Neural progenitor cell (in vitro differentiated cells): ENCODE measurements around the gene GGA1.

ENCODE experiments used
- EZH2phosphoT487 ChIP-seq: fragments of 200-600 bp; sonication (generic); IDR thresholded peaks from 2 replicates; pipeline ENCODE4 v1.6.1; 2017; ENCODE audit warnings: antibody characterized with exemption
- TF ChIP-seq, protein P1 (sequence below): fragments of 200-600 bp; sonication (generic); IDR thresholded peaks from 2 replicates; pipeline ENCODE4 v1.5.1; 2017; ENCODE audit warnings: antibody characterized with exemption, mild to moderate bottlenecking

DNA sequence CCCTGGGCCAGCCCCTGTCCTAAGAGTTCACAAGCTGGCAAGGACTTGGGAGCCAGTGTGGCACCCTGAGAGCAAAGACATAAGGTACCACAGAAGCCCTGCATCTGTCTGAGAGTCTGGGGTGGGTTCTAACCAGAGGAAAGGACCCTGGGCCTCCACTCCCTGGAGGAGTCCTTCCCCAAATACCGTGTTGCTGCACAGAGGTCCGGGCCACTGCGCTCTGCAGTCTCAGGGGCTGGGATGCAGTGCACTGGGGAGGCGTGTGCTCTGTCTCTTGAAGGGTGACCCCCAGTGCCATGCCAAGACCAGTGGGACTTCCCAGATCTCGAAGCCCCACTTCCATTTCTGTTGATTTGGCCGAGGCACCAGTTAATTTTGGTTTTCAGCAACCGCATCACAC is 26.5 kb downstream of the GGA1 start:
- TF ChIP-seq, protein P1, sequence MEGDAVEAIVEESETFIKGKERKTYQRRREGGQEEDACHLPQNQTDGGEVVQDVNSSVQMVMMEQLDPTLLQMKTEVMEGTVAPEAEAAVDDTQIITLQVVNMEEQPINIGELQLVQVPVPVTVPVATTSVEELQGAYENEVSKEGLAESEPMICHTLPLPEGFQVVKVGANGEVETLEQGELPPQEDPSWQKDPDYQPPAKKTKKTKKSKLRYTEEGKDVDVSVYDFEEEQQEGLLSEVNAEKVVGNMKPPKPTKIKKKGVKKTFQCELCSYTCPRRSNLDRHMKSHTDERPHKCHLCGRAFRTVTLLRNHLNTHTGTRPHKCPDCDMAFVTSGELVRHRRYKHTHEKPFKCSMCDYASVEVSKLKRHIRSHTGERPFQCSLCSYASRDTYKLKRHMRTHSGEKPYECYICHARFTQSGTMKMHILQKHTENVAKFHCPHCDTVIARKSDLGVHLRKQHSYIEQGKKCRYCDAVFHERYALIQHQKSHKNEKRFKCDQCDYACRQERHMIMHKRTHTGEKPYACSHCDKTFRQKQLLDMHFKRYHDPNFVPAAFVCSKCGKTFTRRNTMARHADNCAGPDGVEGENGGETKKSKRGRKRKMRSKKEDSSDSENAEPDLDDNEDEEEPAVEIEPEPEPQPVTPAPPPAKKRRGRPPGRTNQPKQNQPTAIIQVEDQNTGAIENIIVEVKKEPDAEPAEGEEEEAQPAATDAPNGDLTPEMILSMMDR = no peak
- no peak for TF ChIP-seq EZH2phosphoT487
